Activated T-helper 1 cell treated with anti-CD3 and anti-CD28 coated beads, Interleukin-12 subunit alpha, Interleukin-12 subunit beta, Interleukin-2, Interleukin-4 antibody, amounts not matched to agents 30 ng/mL and 10 ng/mL and 1 ng/mL, durations not matched to agents 14 hours and 24 hours and 36 hours (primary cell): Measurements from ENCODE around the gene ELN. TPM values are rescaled to one million over a fixed set of nuclear protein-coding genes. Genes with fewer than 3 reads are reported as not detected.

Source experiments
- DNase-seq: peaks from one replicate; pipeline ENCODE4 v3.0.0; 2021; ENCODE audit warnings: low spot score
- H3K27ac Mint-ChIP-seq: one replicate; pipeline ENCODE4 v1.8.0; 2021; ENCODE audit warnings: mild to moderate bottlenecking, mixed read lengths
- H3K27me3 Mint-ChIP-seq: one replicate; pipeline ENCODE4 v1.8.0; 2022; ENCODE audit warnings: mild to moderate bottlenecking, moderate library complexity, mixed read lengths; ENCODE audit not compliant: insufficient read depth
- H3K36me3 Mint-ChIP-seq: one replicate; pipeline ENCODE4 v1.8.0; 2021; ENCODE audit warnings: low read depth, mixed read lengths
- H3K4me1 Mint-ChIP-seq: one replicate; pipeline ENCODE4 v1.8.0; 2021; ENCODE audit warnings: low read depth, mixed read lengths
- H3K4me3 Mint-ChIP-seq: one replicate; pipeline ENCODE4 v1.8.0; 2021; ENCODE audit warnings: mild to moderate bottlenecking, moderate library complexity, mixed read lengths
- H3K9me3 Mint-ChIP-seq: one replicate; pipeline ENCODE4 v1.8.0; 2021; ENCODE audit warnings: mixed read lengths
- intact Hi-C: fragments of 100-400 bp; cut with micrococcal nuclease; formaldehyde crosslinking; loops from one replicate; pipeline ENCODE4 v1.15.1; 2024
- total RNA-seq: library from RNA; stranded (reverse); gene quantifications from 2 replicates; pipeline ENCODE4 v1.2.3, GENCODE V29; 2022

ELN gene
- total RNA-seq, 1 donor from 2014 or later: not detected

DNA sequence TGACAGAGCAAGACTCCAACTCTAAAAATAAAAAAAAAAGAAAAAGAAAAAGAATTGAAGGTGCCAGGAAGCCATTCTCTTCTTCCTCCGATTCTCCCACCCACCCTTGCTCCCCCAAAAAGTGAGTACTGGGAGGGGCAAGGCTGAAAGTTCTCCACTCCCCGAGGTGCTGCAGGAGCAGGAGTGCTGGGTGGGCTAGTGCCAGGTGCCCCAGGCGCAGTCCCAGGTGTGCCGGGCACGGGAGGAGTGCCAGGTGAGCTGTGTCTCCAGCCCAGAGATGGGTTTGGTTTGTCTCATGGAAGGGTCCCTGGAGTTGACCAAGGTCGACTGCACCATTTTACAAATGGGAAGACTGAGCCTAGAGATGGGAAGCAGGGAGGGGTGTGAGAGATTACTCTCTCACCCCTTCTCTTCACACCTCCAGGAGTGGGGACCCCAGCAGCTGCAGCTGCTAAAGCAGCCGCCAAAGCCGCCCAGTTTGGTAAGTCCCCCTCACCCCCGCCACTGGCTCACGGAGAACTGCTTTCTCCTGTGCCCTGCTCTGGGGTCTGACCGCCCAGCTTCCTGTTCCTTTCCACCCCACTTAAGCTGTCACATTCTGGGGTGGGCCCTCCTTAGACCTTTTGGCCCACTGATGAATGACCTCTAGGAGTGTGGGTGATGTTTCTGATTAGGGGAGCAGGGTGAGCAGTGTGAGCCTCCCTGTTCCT lies 29.4 kb downstream of the ELN start:
- H3K4me1 Mint-ChIP-seq: peaks cover 4% of the 10 kb centered on the region
- DNase-seq: no peak
- H3K4me3 Mint-ChIP-seq: no peak overlapping the region
- H3K9me3 Mint-ChIP-seq: no peaks in the 10 kb centered on the region
- peaks cover 7% of the 10 kb centered on the region for H3K27me3 Mint-ChIP-seq
- H3K27ac Mint-ChIP-seq: no peak overlapping the region
- no peaks in the 10 kb centered on the region for H3K36me3 Mint-ChIP-seq
- intact Hi-C loops: no loop called here

DNA sequence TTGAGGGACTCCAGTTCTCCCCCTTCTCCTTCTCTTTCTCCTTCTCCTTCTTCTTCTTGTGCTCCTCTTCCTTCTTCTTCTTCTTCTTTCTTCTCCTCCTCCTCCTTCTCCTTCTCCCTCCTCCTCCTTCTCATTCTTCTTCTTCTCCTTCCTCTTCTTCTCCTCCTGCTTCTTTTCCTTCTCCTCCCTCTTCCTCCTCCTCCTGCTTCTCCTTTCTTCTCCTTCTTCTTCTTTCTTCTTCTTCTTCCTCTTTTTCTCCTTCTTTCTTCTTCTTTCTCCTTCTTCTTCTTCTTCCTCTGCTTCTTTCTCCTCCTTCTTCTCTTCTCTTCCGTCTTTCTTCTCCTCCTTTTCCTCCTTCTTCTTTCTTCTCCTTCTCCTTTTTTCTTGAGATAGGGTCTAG lies 30.0 kb downstream of the ELN start:
- no peak for DNase-seq

DNA sequence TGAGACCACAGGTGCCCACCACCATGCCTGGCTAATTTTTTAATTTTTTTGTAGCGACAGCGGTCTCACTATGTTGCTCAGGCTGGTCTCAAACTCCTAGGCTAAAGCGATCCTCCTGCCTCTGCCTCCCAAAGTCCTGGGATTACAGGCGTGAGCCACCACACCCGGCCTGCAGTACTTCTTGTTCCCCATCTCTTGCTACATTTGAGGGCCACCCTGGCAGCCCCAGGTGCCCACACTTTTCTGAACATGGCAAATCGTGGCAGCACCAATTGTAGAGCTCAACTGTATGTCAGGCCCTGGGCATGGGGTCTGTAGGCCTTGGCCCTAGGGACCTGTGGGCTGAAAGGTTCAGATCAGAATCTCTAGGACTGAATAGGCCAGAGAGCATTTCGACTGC lies 30.5 kb downstream of the ELN start:
- no peak overlapping the region for H3K4me3 Mint-ChIP-seq
- no peak for DNase-seq
- intact Hi-C loops: no loop called here
- H3K36me3 Mint-ChIP-seq: no peaks in the 10 kb centered on the region
- H3K4me1 Mint-ChIP-seq: peaks cover 4% of the 10 kb centered on the region
- H3K9me3 Mint-ChIP-seq: no peaks in the 10 kb centered on the region
- peaks cover 7% of the 10 kb centered on the region for H3K27me3 Mint-ChIP-seq
- no peak overlapping the region for H3K27ac Mint-ChIP-seq

More for the DNA sequence above, 30.0 kb downstream of the ELN start:
- no peak overlapping the region for H3K27ac Mint-ChIP-seq
- H3K4me1 Mint-ChIP-seq: peaks cover 4% of the 10 kb centered on the region
- H3K4me3 Mint-ChIP-seq: no peak overlapping the region
- no peaks in the 10 kb centered on the region for H3K36me3 Mint-ChIP-seq
- intact Hi-C loops: no loop called here
- peaks cover 7% of the 10 kb centered on the region for H3K27me3 Mint-ChIP-seq
- H3K9me3 Mint-ChIP-seq: no peaks in the 10 kb centered on the region

DNA sequence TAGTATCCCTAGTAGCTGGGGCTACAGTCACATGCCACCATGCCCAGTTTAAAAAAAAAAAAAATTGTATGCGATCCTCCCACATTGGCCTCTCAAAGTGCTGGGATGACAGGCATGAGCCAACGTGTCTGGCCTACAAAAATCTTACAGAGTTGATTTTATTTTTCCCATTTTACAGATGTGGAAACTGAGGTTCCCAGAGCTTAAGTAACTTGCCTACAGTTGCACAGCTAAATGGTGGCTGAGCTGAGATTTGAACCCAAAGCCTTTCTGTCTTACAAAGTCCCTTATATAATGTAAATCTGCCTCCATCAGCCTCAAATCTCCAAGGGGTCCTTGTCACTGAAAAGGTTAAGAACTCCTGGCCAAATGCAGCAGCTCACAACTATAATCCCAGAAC lies 31.1 kb downstream of the ELN start:
- H3K9me3 Mint-ChIP-seq: no peaks in the 10 kb centered on the region
- no peak for DNase-seq
- H3K36me3 Mint-ChIP-seq: no peaks in the 10 kb centered on the region
- peaks cover 7% of the 10 kb centered on the region for H3K27me3 Mint-ChIP-seq
- H3K27ac Mint-ChIP-seq: no peak overlapping the region
- intact Hi-C loops: no loop called here
- H3K4me1 Mint-ChIP-seq: peaks cover 4% of the 10 kb centered on the region
- no peak overlapping the region for H3K4me3 Mint-ChIP-seq

DNA sequence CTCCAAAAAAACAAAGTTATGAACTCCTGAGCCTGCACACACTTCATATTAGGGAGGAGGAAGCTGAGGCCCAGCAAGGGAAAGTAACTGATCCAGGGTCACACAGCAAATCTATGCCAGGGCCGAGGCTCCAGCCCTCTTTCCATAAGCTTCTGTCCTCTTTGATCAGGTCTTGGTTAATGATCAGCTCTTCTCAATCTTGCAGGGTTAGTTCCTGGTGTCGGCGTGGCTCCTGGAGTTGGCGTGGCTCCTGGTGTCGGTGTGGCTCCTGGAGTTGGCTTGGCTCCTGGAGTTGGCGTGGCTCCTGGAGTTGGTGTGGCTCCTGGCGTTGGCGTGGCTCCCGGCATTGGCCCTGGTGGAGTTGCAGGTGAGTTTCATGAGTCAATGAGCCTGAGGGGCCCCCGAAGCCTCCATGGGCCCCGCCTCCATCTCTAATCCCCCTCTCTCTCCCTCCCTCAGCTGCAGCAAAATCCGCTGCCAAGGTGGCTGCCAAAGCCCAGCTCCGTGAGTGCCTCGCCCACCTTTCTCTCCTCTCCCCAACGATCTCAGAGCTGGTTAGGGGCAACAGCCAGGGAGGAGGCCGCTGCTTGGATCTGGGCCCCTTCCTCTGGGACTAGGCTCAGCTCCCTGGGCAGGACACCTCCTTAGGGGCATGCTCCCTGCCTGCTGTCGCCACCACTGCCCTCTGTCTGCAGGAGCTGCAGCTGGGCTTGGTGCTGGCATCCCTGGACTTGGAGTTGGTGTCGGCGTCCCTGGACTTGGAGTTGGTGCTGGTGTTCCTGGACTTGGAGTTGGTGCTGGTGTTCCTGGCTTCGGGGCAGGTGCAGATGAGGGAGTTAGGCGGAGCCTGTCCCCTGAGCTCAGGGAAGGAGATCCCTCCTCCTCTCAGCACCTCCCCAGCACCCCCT lies 32.0 kb downstream of the ELN start:
- DNase-seq: no peak
- Mint-ChIP-seq H3K9me3 (no peaks in the 10 kb centered on the region), H3K27me3 (peaks cover 7% of the 10 kb centered on the region), H3K36me3 (no peaks in the 10 kb centered on the region), H3K27ac (no peak overlapping the region), H3K4me3 (no peak overlapping the region), H3K4me1 (peaks cover 4% of the 10 kb centered on the region)
- intact Hi-C loops: no loop called here

DNA sequence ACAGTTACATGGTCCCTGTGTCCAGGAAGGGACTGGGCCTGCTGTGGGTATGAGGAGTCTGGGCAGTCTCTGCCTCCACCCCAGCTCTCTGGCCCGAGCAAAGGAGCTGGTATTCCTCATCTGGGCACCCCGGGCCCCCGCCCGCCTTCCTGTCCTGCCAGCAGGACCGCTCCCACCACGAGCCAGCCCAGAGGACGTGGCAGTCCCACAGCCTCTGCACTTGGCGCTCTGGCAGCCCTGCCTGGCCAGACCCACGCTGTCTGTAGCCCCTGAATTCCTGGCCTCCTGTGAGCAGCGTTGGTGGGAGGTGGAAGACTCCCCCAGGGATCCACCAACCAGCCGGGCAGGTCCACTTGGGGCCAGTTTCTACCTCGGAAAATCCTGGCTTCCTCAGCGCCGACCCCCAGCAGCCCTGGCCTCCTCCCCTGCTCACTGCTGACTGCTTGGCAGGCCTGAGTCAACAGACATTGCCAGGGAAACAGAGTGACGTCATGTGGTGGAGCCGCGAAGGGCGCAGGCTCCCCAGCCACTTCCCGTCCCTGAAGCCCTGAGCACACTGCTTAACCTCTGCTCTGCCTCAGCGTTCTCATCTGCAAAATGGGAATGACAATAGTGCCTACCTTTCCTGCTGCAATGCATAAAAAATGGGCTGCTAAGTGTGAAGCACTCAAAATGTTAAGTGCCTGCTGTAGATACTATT lies 34.0 kb downstream of the ELN start:
- H3K36me3 Mint-ChIP-seq: no peaks in the 10 kb centered on the region
- peak overlapping the region; percentile 84 for H3K27ac Mint-ChIP-seq
- H3K4me1 Mint-ChIP-seq: peaks cover 4% of the 10 kb centered on the region
- intact Hi-C loops: no loop called here
- peaks cover 7% of the 10 kb centered on the region for H3K27me3 Mint-ChIP-seq
- H3K9me3 Mint-ChIP-seq: no peaks in the 10 kb centered on the region
- H3K4me3 Mint-ChIP-seq: no peak overlapping the region
- DNase-seq: peak; percentile 29

DNA sequence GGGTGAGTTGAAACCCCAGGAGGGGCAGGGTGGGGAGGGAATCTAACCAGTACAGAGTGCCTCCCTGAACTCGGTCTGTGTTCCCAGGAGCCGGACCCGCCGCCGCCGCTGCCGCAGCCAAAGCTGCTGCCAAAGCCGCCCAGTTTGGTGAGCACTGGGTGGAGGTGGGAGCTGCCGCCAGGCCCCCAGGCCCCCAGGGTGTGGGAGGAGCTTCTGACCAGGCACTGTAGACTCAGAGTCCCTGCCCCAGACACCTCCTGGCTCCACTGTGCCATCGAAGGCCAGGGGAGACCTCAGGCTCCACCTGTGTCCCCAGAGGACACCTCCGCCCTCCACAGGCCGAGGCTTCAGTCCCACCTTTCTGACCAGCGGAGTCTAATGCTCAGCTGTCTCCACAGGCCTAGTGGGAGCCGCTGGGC lies 35.3 kb downstream of the ELN start:
- Mint-ChIP-seq H3K27ac (no peak overlapping the region), H3K9me3 (no peaks in the 10 kb centered on the region), H3K4me3 (no peak overlapping the region), H3K27me3 (peaks cover 4% of the 10 kb centered on the region), H3K36me3 (no peaks in the 10 kb centered on the region), H3K4me1 (peaks cover 7% of the 10 kb centered on the region)
- intact Hi-C loops: no loop called here
- no peak for DNase-seq

DNA sequence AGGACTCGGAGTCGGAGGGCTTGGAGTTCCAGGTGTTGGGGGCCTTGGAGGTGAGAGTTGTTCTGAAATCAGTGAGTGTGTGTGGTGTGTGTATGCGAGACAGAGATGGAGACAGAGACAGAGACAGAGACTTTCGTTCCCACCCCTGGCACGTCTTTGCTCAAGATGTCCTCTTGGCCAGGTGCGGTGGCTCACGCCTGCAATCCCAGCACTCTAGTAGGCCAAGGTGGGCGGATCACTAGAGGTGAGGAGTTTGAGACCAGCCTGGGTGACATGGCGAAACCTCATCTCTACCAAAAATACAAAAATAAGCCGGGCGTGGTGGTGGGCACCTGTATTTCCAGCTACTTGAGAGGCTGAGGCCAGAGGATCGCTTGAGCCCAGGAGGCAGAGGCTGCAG lies 35.7 kb downstream of the ELN start:
- Mint-ChIP-seq H3K27me3 (peaks cover under 1% of the 10 kb centered on the region), H3K4me1 (peaks cover 8% of the 10 kb centered on the region), H3K27ac (no peak overlapping the region), H3K9me3 (no peaks in the 10 kb centered on the region), H3K36me3 (no peaks in the 10 kb centered on the region), H3K4me3 (no peak overlapping the region)
- intact Hi-C loops: no loop called here
- no peak for DNase-seq

DNA sequence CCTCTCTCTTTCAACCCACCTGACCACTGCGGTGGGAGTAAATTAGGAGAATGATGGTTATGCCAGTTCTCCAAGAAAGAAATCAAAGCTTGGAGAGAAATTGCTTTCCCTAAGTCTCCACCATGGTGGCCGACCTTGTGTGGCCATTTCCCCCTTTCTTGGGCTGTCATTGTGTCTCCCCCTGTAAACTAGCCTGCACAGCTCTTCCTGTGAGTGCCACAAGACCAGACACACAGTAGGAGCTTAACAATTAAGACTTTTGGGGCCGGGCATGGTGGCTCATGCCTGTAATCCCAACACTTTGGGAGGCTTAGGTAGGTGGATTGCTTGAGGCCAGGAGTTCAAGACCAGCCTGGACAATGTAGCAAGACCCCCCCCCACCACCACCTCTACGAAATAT lies 36.7 kb downstream of the ELN start:
- Mint-ChIP-seq H3K4me3 (no peak overlapping the region), H3K27me3 (no peaks in the 10 kb centered on the region)

DNA sequence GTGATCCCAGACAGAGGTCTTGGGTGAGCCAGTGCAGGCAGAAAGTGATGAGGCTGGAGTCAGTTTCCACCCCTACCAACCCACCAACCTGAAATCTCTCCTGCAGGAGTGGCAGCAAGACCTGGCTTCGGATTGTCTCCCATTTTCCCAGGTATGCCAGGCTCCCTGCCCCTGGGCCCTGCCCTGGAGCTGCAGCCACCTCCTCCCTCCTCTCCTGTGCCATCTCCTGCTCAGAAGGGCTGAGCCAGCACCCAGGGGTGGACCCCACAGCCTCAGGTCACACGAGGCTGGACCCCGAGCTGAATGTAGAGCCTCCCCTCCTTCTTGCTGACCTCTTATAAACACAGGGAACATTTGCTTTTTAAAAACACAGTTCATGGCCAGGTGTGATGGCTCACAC lies 38.7 kb downstream of the ELN start:
- Mint-ChIP-seq H3K9me3 (no peaks in the 10 kb centered on the region), H3K27me3 (no peaks in the 10 kb centered on the region), H3K36me3 (no peaks in the 10 kb centered on the region), H3K27ac (no peak overlapping the region), H3K4me1 (peaks cover 8% of the 10 kb centered on the region), H3K4me3 (no peak overlapping the region)
- intact Hi-C loops: loop anchor here (5.0 kb wide), 2 partner anchors 41 to 141 kb away; no protein-coding TSS in a partner anchor
- DNase-seq: no peak

More for the DNA sequence above, 36.7 kb downstream of the ELN start:
- no peak for DNase-seq
- Mint-ChIP-seq H3K9me3 (no peaks in the 10 kb centered on the region), H3K4me1 (peaks cover 8% of the 10 kb centered on the region), H3K36me3 (no peaks in the 10 kb centered on the region), H3K27ac (no peak overlapping the region)
- intact Hi-C loops: loop anchor here (5.0 kb wide), 2 partner anchors 43 to 143 kb away; no protein-coding TSS in a partner anchor

DNA sequence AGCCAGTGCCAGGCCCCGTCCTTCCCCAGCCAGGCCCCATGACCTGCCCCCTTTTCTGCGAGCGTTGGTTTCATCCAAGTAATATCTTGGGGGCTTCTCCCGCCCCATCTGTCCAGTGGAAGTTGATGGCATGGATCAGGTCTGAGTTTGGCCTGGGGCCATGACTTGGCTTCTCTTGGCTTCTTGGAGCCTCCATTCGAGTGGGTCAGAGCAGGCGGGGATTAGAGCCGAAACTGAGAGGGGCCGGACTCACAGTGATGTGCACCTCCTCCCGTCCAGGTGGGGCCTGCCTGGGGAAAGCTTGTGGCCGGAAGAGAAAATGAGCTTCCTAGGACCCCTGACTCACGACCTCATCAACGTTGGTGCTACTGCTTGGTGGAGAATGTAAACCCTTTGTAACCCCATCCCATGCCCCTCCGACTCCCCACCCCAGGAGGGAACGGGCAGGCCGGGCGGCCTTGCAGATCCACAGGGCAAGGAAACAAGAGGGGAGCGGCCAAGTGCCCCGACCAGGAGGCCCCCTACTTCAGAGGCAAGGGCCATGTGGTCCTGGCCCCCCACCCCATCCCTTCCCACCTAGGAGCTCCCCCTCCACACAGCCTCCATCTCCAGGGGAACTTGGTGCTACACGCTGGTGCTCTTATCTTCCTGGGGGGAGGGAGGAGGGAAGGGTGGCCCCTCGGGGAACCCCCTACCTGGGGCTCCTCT lies 40.6 kb downstream of the ELN start:
- H3K4me1 Mint-ChIP-seq: peaks cover 4% of the 10 kb centered on the region
- no peaks in the 10 kb centered on the region for H3K9me3 Mint-ChIP-seq
- H3K36me3 Mint-ChIP-seq: no peaks in the 10 kb centered on the region
- no peak overlapping the region for H3K4me3 Mint-ChIP-seq
- DNase-seq: no peak
- no peak overlapping the region for H3K27ac Mint-ChIP-seq
- intact Hi-C loops: loop anchor here (1.0 to 5.0 kb wide), 6 partner anchors 15 to 333 kb away; partner anchors contain the start of genes EIF4H and LIMK1
- no peaks in the 10 kb centered on the region for H3K27me3 Mint-ChIP-seq

DNA sequence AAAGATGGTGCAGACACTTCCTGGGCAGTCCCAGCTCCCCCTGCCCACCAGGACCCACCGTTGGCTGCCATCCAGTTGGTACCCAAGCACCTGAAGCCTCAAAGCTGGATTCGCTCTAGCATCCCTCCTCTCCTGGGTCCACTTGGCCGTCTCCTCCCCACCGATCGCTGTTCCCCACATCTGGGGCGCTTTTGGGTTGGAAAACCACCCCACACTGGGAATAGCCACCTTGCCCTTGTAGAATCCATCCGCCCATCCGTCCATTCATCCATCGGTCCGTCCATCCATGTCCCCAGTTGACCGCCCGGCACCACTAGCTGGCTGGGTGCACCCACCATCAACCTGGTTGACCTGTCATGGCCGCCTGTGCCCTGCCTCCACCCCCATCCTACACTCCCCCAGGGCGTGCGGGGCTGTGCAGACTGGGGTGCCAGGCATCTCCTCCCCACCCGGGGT lies 41.1 kb downstream of the ELN start:
- H3K9me3 Mint-ChIP-seq: no peaks in the 10 kb centered on the region
- intact Hi-C loops: loop anchor here (2.0 to 5.0 kb wide), 3 partner anchors 26 to 138 kb away; no protein-coding TSS in a partner anchor

More for the DNA sequence above, 41.1 kb downstream of the ELN start:
- no peak for DNase-seq
- Mint-ChIP-seq H3K36me3 (no peaks in the 10 kb centered on the region), H3K27ac (no peak overlapping the region), H3K27me3 (no peaks in the 10 kb centered on the region), H3K4me1 (peaks cover 4% of the 10 kb centered on the region), H3K4me3 (no peak overlapping the region)
